A549 (cell line): ENCODE data around the gene P4HB. TPM values are rescaled to one million over a fixed set of nuclear protein-coding genes. Genes with fewer than 3 reads are reported as not detected.

Experiments used
- ATAC-seq, 2 experiments: fragments of 200-7000 bp in 1 of 2; fragments of >200 bp in 1 of 2; cut with Nextera tagmentation in 1 of 2; cut with Tn5 transposase in 1 of 2; 3 replicates each; pipeline versions ENCODE4 v1.8.0 to v1.9.1; 2018 to 2020; ENCODE audit warnings: mild to moderate bottlenecking in 1 of 2, moderate library complexity in 1 of 2
- CTCF ChIA-PET: fragments of 300-600 bp; sonication (Branson Sonifier 250); formaldehyde crosslinking; extraction: SDS; loops from one replicate; lab custom pipeline; 2021; ENCODE audit warnings: antibody characterized with exemption, inconsistent platforms; lab: Yijun Ruan, JAX
- POLR2A ChIA-PET: fragments of 350-600 bp; formaldehyde crosslinking; extraction: SDS; loops from one replicate; lab custom pipeline; 2021; ENCODE audit warnings: antibody characterized with exemption, inconsistent platforms; lab: Yijun Ruan, JAX
- DNase-seq, 2 experiments: peaks; one replicate each; pipeline versions ENCODE4 v3.0.0 to v3.0.0-alpha.2; 2011 to 2016; ENCODE audit warnings: low read depth in 1 of 2, low spot score in 1 of 2
- FAIRE-seq: peaks from 2 replicates; lab custom pipeline; 2011; peaks lifted over from hg19 to GRCh38; lab: Jason Lieb, UNC
- H3K27ac ChIP-seq, 2 experiments: fragments of >200 bp; sonication (Bioruptor Twin); formaldehyde crosslinking; 3 replicates each; pipeline ENCODE4 v1.5.1; 2016 to 2017
- H3K4me1 ChIP-seq: fragments of >200 bp; sonication (Bioruptor Twin); formaldehyde crosslinking; 3 replicates; pipeline ENCODE4 v1.6.1; 2016
- H3K4me2 ChIP-seq: fragments of >200 bp; sonication (Bioruptor Twin); formaldehyde crosslinking; 3 replicates; pipeline ENCODE4 v1.6.1; 2016
- H3K4me3 ChIP-seq: fragments of >200 bp; sonication (Bioruptor Twin); formaldehyde crosslinking; 3 replicates; pipeline ENCODE4 v1.5.1; 2016
- H3K9me3 ChIP-seq: fragments of >200 bp; sonication (Bioruptor Twin); formaldehyde crosslinking; 3 replicates; pipeline ENCODE4 v1.6.1; 2016
- ATOH8 ChIP-seq: fragments of 250-450 bp; sonication (Bioruptor Pico); IDR thresholded peaks from 2 replicates; pipeline ENCODE4 v1.5.0; 2020; ENCODE audit warnings: low read depth, mild to moderate bottlenecking, moderate library complexity
- BCL3 ChIP-seq: fragments of >200 bp; sonication (Bioruptor Twin); formaldehyde crosslinking; IDR thresholded peaks from 3 replicates; pipeline ENCODE4 v1.6.1; 2016
- BHLHE40 ChIP-seq: IDR thresholded peaks from 2 replicates; pipeline ENCODE4 v1.6.1; 2012; ENCODE audit warnings: low read depth, low read length, inconsistent platforms
- CHD2 ChIP-seq: fragments of 150-350 bp; IDR thresholded peaks from 2 replicates; pipeline ENCODE4 v1.6.1; 2014; ENCODE audit warnings: low read length; ENCODE audit not compliant: partially characterized antibody
- CHD4 ChIP-seq: fragments of 200-600 bp; sonication (generic); IDR thresholded peaks from 2 replicates; pipeline ENCODE4 v1.6.1; 2016; ENCODE audit warnings: antibody characterized with exemption, mild to moderate bottlenecking, borderline replicate concordance
- FOXS1 ChIP-seq: fragments of 250-450 bp; sonication (Bioruptor Pico); IDR thresholded peaks from 2 replicates; pipeline ENCODE4 v1.5.0; 2020; ENCODE audit warnings: mild to moderate bottlenecking, moderate library complexity
- HDAC2 ChIP-seq: fragments of 200-600 bp; sonication (generic); IDR thresholded peaks from 2 replicates; pipeline ENCODE4 v1.6.1; 2016
- HMGXB4 ChIP-seq: fragments of 250-450 bp; sonication (Bioruptor Pico); IDR thresholded peaks from 2 replicates; pipeline ENCODE4 v1.5.0; 2021; ENCODE audit warnings: mild to moderate bottlenecking, moderate library complexity, borderline replicate concordance
- HOXA7 ChIP-seq: fragments of 250-450 bp; sonication (Bioruptor Pico); IDR thresholded peaks from 2 replicates; pipeline ENCODE4 v1.5.0; 2020; ENCODE audit warnings: mild to moderate bottlenecking, moderate library complexity
- MAX ChIP-seq: IDR thresholded peaks from 2 replicates; pipeline ENCODE4 v1.6.1; 2012
- NFE2L2 ChIP-seq: fragments of 150-350 bp; conservative IDR thresholded peaks from 2 replicates; pipeline ENCODE4 v1.6.1; 2014; ENCODE audit warnings: low read length
- RCOR1 ChIP-seq: fragments of 150-350 bp; IDR thresholded peaks from 2 replicates; pipeline ENCODE4 v1.6.1; 2014; ENCODE audit warnings: antibody characterized with exemption, low read length, low read depth
- REST ChIP-seq: fragments of 200-600 bp; sonication (generic); IDR thresholded peaks from 2 replicates; pipeline ENCODE4 v1.6.1; 2016; ENCODE audit warnings: antibody characterized with exemption, mild to moderate bottlenecking, moderate library complexity
- SREBF2 ChIP-seq: fragments of 450-650 bp; IDR thresholded peaks from 2 replicates; pipeline ENCODE4 v1.6.1; 2014; ENCODE audit warnings: mild to moderate bottlenecking, moderate library complexity
- TFCP2L1 ChIP-seq: fragments of 250-450 bp; sonication (Bioruptor Pico); IDR thresholded peaks from 2 replicates; pipeline ENCODE4 v1.5.0; 2021; ENCODE audit warnings: mild to moderate bottlenecking
- USF2 ChIP-seq: fragments of 450-650 bp; IDR thresholded peaks from 2 replicates; pipeline ENCODE4 v1.6.1; 2014; ENCODE audit warnings: antibody characterized with exemption
- ZNF302 ChIP-seq: fragments of 250-450 bp; sonication (Bioruptor Pico); IDR thresholded peaks from 2 replicates; pipeline ENCODE4 v1.9.0; 2021; ENCODE audit warnings: inconsistent platforms, mild to moderate bottlenecking, moderate library complexity
- WGBS: methylation state at CpG from one replicate; pipeline ENCODE4 v1.1.6; 2017; ENCODE audit errors: missing lambda C conversion rate; 5-methylcytosine and 5-hydroxymethylcytosine counted together
- polyA plus RNA-seq, 4 experiments: library from polyadenylated mRNA; depleted of rRNA in 3 of 4; stranded (reverse); fragments of >200 nt; fragmentation: RNase III in 1 of 4; extraction: RNeasy Plus Mini Kit Qiagen cat#74134 plus additional on column Dnase treatment in 1 of 4; gene quantifications; 2 replicates in 3 of 4; 3 replicates in 1 of 4; pipeline ENCODE4 v1.2.3, GENCODE V29; 2011 to 2017

P4HB gene
- polyA plus RNA-seq, 2 of the 4 experiments (the other 2 are of a cell fraction) = 102 to 622 TPM

- Histone ChIP-seq H3K4me2 (no peak overlapping the region), H3K4me3 (no peak overlapping the region), H3K4me1 (peaks cover 20% of the 10 kb centered on the region), H3K27ac (no peak overlapping the region), H3K9me3 (no peaks in the 10 kb centered on the region)
- TF ChIP-seq USF2 (no peak), SREBF2 (no peak), FOXS1 (CRISPR knock-in tag) (no peak), BHLHE40 (no peak), CHD2 (no peak), NFE2L2 (no peak), RCOR1 (no peak), ZNF302 (no peak), HDAC2 (no peak), HMGXB4 (no peak), REST (no peak), BCL3 (no peak), CHD4 (no peak)
- ATAC-seq = peak in 1 of 2 experiments; percentile 6; a peak in 3 of 6 replicates
- ChIA-PET POLR2A (interaction anchor here (0.7 kb wide), 1 partner anchor 11 kb away, joined by 3 read pairs; no protein-coding TSS in a partner anchor), CTCF (interaction anchor here (1.0 to 11.2 kb wide), 4 partner anchors 8 to 31 kb away, joined by 3 to 126 read pairs (median 6); partner anchors contain the start of gene ARHGDIA)
- FAIRE-seq = no peak
- WGBS = 90% methylated on average over 10 of the region's 10 CpGs
- DNase-seq = no peak
Observed at GRCh38 chr17:81885454-81885853, 25.1 kb upstream of the P4HB start.

GRCh38 chr17:81884968-81885367 is 24.6 kb upstream of the P4HB start:
- FAIRE-seq = no peak
- Histone ChIP-seq H3K4me3 (no peak overlapping the region), H3K4me1 (peaks cover 15% of the 10 kb centered on the region), H3K27ac (no peak overlapping the region), H3K9me3 (no peaks in the 10 kb centered on the region), H3K4me2 (no peak overlapping the region)
- ChIA-PET CTCF (interaction anchor here (1.2 to 11.2 kb wide), 4 partner anchors 9 to 32 kb away, joined by 4 to 126 read pairs (median 6); partner anchors contain the start of gene ARHGDIA), POLR2A (interaction anchor here (0.7 kb wide), 1 partner anchor 10 kb away, joined by 3 read pairs; no protein-coding TSS in a partner anchor)
- peak; percentile 5 to 41; a peak in 3 of 6 replicates for ATAC-seq
- 98% methylated on average over 5 of the region's 5 CpGs for WGBS
- DNase-seq = no peak
- TF ChIP-seq CHD4 (no peak), TFCP2L1 (no peak), MAX (no peak), BHLHE40 (no peak), SREBF2 (no peak), HOXA7 (no peak), ATOH8 (CRISPR knock-in tag) (no peak)
